ENCODE results near the gene SMOC2. TPM values are rescaled to one million over a fixed set of nuclear protein-coding genes. Genes with fewer than 3 reads are reported as not detected.

Gene SMOC2
- total and polyA plus RNA-seq, 2 of the 4 experiments (the other 2 are of a cell fraction): not detected

DNA sequence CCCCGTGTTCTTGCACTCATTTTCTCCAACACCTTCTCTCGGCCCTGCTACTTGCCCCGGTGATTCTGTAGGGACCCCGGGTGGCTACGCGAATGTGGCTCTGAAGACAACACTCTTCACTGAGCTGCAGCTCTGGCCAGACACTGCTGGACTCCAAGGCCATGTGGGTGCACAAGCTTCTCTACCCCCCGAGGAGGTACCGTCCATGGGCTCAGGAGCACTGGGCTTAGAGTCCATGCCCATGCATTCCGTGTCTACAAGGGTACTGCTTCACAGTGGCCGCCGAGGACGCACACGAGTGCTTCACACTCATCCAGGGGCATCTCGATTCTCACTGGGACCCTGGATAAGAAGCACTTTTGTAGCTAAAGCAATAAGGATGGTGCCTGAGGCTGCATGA lies 59.5 kb downstream of the SMOC2 start:
- no peak overlapping the region for H3K27ac ChIP-seq (ENCODE audit: insufficient read depth, low read length)
- in situ Hi-C loops (cut with MboI; ENCODE audit: low sequenced_read_pairs) (no loop called here), dilution Hi-C loops (cut with HindIII; ENCODE audit: low sequenced_read_pairs, unreplicated experiment) (no loop called here), intact Hi-C loops (cut with micrococcal nuclease) (no loop called here)
- no peak overlapping the region for H4K5ac ChIP-seq (ENCODE audit: low read depth, low read length)
- no peak overlapping the region for H2BK5ac ChIP-seq (ENCODE audit: low read depth, low read length, poor library complexity, severe bottlenecking)
- no peak overlapping the region for H3K56ac ChIP-seq (ENCODE audit: extremely low read depth, insufficient read depth, low read length)
- H2BK15ac ChIP-seq (ENCODE audit: low read depth, low read length): no peak overlapping the region
- H4K20me1 ChIP-seq (ENCODE audit: insufficient read depth, low read length): no peaks in the 10 kb centered on the region
- H3K23ac ChIP-seq (ENCODE audit: low read depth, low read length): no peak overlapping the region
- TF ChIP-seq, protein P1, sequence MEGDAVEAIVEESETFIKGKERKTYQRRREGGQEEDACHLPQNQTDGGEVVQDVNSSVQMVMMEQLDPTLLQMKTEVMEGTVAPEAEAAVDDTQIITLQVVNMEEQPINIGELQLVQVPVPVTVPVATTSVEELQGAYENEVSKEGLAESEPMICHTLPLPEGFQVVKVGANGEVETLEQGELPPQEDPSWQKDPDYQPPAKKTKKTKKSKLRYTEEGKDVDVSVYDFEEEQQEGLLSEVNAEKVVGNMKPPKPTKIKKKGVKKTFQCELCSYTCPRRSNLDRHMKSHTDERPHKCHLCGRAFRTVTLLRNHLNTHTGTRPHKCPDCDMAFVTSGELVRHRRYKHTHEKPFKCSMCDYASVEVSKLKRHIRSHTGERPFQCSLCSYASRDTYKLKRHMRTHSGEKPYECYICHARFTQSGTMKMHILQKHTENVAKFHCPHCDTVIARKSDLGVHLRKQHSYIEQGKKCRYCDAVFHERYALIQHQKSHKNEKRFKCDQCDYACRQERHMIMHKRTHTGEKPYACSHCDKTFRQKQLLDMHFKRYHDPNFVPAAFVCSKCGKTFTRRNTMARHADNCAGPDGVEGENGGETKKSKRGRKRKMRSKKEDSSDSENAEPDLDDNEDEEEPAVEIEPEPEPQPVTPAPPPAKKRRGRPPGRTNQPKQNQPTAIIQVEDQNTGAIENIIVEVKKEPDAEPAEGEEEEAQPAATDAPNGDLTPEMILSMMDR (conservative IDR thresholded peaks at IDR 0.05; ENCODE audit: low read depth, low read length): no peak
- no peak for TF ChIP-seq RFX5 (IDR thresholded peaks at IDR 0.05; ENCODE audit: low read depth, low read length)
- H3K14ac ChIP-seq (replicated peaks; ENCODE audit: low read depth, low read length): no peak overlapping the region
- no peak for DNase-seq
- H2AK9ac ChIP-seq (replicated peaks; ENCODE audit: low read depth, low read length, poor library complexity): no peak overlapping the region
- H4K91ac ChIP-seq (ENCODE audit: insufficient read depth, low read depth, low read length): no peak overlapping the region
- peaks cover 49% of the 10 kb centered on the region for H3K9me3 ChIP-seq (ENCODE audit: control insufficient read depth, insufficient read depth, low read length)
- no peaks in the 10 kb centered on the region for H3K36me3 ChIP-seq (ENCODE audit: control insufficient read depth, insufficient read depth, low read length)
- H4K8ac ChIP-seq (ENCODE audit: low read depth in 2 of 2, low read length in 2 of 2): no peak overlapping the region
- no peaks in the 10 kb centered on the region for H3K27me3 ChIP-seq (ENCODE audit: control insufficient read depth, insufficient read depth, low read length)
- no peak overlapping the region for H2BK20ac ChIP-seq (ENCODE audit: low read depth, low read length)
- CTCF ChIA-PET: no interaction called here
- no peak overlapping the region for H2AK5ac ChIP-seq (ENCODE audit: low read depth, low read length)
- H3K4ac ChIP-seq (ENCODE audit: low read depth, low read length): no peak overlapping the region
- no peaks in the 10 kb centered on the region for H3K79me1 ChIP-seq (ENCODE audit: low read depth in 1 of 2, low read length in 2 of 2)
- H3K4me2 ChIP-seq (ENCODE audit: low read depth, low read length): no peak overlapping the region
- WGBS, 2 experiments (ENCODE audit: extremely low coverage in 2 of 2, insufficient read length in 1 of 2): 70% methylated on average over 7 of the region's 14 CpGs; no CpG with 5 or more reads in 1 of the 2 experiments
- H2AFZ ChIP-seq (replicated peaks; ENCODE audit: low read length, poor library complexity): no peak overlapping the region
- no peak overlapping the region for H2BK120ac ChIP-seq (ENCODE audit: low read depth, low read length)
- H3K9ac ChIP-seq (ENCODE audit: low read depth, low read length): no peak overlapping the region
- H3K4me3 ChIP-seq (ENCODE audit: insufficient read depth, low read depth, low read length): no peak overlapping the region
- no peaks in the 10 kb centered on the region for H3K9me1 ChIP-seq (ENCODE audit: insufficient read depth, low read length)
- BruUV-seq (replicated peaks): no TSS peak
- no peak overlapping the region for H3K18ac ChIP-seq (ENCODE audit: low read depth, low read length)
- no peaks in the 10 kb centered on the region for H3K4me1 ChIP-seq (ENCODE audit: control insufficient read depth, insufficient read depth, low read length)
- POLR2A ChIA-PET (ENCODE audit: unreplicated experiment): no interaction called here
- no peak for ATAC-seq (ENCODE audit: low read depth)

Data from IMR-90 (cell line).